COR-L47 (cell line): ENCODE measurements around the gene TMEM217.
A peak's percentile ranks its signal among the peaks of the same experiment; 100 is the strongest.
"Not testable (repeated sequence)": the region's sequence is repeated elsewhere in the genome, so short reads cannot be mapped to it uniquely, and the experiment has no call there.

ENCODE experiments used
- DNase-seq: peaks from one replicate; lab custom pipeline; 2025; lab: John Stamatoyannopoulos, UW

Gene TMEM217

DNA sequence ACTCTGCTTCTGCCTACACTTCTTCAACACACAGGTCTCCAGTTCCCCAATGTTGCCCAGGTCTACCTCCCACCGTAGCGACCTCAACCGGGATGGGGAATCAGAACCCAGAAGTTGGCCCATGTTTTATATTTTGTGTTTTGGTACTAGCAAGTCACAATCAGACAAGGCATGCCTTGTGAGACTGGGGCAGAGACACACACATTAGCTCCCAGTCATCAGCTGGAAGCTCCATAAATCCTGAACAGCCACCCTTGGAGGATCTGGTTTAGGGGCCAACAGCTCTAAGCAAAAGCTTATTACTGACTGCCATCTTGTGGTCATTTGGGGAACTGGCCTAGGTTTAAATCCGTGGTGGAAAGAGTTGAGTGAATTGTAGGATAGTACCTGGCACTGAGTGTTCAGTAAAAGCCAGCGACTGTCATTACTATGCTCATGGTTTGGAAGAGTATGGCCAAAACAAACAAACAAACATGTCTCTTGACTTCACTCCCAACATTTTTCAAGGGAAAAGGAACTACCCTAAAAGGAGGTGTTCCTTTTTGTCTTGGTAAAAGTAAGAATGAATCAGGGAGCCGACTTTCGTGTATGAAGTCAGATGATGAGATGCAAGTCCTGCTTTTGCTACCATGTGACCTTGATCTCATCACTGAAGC lies 47.5 kb downstream of the TMEM217 start:
- peak; percentile 78 for DNase-seq

DNA sequence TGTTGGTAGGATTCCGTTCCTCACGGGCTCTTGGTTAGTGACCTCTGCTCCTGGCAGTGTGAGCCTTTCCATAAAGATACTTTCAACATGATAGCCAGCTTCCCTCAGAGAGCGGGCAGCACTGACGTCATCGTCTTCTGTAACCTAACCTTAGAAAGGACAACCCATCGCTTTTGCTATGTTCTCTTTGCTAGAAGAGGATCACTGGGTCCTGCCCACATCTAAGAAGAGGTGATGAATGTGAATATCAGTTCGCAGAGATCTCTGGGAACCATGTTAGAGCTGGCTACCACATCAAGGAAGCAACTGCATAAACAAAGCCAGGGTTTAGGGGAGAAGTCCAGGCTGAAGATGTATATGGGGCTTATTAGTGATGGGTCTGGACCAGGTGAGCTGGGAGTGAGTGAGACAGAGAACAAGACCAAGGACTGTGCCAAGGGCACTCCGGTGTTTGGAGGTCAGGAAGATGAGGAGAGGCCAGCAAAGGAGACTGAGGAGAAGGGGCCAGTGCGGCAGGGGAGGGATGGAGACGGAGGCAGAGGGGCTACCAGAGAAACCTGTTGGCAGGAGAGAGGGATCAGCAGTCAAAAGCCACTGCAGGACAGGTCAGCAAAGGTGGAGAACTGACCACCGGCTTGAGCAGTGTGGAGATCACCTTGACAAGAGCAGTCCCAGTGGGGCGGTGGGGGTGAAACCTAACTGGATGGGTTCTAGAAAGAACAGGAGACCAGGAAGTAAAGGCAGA lies 48.3 kb downstream of the TMEM217 start:
- no peak for DNase-seq

DNA sequence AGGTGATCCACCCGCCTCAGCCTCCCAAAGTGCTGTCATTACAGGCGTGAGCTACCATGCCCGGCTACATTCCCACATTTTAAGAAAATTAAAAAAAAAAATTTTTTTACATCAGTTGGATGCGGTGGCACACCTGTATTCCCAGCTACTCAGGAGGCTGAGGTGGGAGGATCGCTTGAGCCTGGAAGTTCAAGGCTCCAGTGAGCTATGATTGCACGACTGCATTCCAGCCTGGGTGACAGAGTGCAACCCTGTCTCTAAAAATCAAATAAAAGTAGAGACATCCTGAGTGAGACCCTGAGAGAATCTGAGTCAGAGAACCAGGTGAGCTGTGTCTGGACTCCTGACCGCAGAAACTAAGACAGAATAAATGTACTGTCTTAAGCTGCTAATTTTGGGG lies 49.2 kb downstream of the TMEM217 start:
- DNase-seq = no peak

DNA sequence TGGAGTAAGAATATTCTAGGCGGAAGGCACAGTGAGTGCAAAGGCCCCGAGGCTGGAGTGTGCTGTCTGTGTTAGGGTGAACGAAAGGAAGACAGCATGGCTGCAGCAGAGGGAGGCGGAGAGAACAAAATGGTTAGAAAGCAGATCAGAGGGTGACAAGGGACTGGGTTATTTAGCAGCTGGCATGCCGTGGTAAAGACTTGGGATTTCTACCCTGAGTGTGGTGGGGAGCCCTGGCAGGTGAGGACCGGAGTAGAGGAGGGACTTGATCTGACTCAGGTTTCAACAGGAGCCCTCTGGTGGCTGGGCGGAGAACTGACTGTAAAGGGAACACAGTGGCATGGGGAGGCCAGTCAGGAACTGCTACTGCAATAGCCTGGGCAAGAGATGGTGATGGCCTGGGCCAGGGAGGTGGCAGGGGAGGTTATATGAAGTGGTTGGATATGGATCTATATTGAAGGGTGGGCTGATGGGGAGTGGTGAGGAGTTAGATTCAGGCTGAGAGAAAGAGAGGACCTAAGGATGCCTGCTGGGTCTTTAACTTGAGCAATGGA lies 50.0 kb downstream of the TMEM217 start:
- peak; percentile 75 for DNase-seq

DNA sequence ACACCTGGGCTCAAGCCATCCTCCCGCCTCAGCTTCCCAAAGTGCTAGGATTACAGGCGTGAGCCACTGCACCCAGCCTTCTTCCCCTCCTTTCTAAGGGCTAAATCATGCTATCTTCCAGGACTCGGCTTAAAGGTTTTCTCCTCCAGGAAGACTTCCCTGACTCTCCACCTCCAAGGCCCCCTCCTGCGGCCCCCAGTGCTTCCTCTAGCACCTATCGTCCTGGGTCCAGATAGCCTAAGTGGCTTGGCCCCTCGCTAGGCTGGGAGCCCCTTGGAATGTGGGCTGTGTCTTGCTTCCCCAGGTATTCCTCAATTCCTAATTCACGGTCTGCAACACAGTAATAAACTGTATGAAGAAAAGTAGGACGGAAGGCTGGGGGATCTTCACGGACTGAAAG lies 51.3 kb downstream of the TMEM217 start:
- DNase-seq = no peak

DNA sequence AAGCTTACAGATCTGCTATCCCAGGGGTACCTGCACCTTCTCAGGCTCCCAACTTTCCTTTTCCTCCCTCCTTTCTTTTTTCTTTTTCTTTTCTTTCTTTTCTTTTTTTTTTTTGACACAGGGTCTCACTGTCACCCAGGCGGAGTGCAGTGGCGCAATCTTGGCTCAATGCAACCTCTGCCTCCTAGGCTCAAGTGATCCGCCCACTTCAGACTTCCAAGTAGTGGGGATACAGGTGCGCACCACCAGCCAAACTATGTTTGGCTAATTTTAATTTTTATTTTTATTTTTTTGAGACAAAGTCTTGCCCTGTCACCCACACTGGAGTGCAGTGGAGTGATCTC lies 52.0 kb downstream of the TMEM217 start:
- no peak for DNase-seq

DNA sequence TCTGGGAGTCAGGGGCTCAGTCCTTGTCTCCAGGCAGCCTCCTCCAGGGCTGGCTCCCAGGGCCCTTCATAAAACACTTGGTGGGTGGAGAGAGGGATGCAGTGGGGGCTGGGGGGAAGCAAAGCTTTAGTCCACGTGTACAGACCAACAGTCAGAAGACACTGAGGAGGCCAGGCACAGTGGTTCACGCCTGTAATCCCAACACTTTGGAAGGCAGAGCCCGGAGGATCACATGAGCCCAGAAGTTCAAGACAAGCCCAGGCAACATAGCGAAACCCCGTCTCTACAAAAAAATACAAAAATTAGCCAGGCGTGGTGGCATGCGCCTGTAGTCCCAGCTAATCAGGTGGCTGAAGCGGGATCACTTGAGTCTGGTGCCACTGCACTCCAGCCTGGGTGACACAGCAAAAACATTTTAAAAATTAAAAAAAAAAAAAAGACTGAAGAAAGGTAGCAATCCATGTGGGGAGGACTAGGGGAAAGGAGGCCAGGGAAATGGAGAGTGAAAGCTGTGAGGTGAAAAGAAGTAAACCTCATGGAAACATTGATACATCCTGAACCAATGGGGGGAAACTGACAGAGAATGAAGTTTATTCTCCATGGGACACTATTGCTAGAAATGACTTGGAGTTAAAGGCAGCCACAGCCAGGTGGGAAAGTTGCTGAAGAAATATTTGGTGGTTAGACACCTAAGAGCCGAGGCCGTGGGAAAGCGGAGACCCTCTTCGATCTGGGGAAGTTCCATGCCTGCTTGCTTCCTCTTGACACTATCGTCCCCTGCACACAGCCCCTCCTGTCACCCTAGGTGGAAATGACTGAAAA lies 52.6 kb downstream of the TMEM217 start:
- no peak for DNase-seq

DNA sequence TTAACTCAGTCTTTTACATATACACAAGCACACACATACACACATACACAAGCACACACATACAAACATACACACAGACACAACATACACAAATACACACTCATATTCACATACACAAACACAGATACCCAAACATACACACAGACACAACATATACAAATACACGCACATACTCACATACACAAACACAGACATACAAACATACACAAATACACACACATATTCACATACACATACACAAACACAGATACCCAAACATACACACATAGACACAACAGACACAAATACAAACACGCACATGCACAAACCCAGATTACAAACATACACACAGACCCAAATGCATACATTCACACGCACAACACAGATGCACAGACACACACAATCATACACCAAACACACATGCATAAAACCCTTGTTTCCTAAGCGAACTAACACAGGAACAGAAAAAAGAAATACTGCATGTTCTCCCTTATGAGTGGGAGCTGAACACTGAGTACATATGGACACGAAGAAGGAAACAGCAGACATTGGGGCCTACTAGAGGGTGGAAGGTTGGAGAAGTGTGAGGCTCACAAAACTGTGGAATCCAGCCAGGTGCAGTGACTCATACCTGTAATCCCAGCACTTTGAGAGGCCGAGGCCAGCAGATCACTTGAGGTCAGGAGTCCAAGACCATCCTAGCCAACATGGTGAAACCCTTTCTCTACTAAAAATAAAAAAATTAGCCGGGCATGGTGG lies 53.8 kb downstream of the TMEM217 start:
- DNase-seq = no peak

DNA sequence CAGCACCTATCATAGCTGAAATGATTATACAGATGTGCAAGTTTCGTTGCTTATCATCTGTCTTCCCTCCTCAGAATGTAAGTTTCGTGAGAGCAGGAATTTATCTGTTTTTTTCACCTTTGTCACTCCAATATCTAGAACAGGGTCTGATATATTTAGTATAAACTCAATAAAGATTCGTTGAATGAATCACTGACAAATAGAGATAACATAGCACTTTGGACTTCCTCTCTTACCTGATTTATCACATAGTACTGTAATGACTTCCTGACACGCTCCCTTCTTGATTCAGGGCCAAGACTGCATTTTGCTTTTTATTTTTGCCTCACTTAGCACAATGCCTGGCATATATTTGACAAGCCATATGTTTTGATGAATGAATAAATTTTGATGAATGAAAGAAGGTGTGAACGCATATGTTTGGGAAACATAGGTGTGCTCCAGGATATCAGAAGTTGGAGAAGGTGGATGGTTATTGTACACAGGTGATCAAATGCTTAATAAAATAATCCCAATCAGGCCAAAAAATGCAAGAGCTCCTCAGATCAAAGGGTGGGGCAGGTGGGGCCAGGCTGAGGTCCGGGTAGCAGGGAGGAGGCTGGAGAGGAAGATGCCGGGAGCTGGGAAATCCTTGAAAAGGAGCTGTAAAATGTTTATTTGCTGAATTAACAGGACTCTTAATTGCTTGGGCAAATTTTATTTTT lies 55.0 kb downstream of the TMEM217 start:
- DNase-seq = no peak

DNA sequence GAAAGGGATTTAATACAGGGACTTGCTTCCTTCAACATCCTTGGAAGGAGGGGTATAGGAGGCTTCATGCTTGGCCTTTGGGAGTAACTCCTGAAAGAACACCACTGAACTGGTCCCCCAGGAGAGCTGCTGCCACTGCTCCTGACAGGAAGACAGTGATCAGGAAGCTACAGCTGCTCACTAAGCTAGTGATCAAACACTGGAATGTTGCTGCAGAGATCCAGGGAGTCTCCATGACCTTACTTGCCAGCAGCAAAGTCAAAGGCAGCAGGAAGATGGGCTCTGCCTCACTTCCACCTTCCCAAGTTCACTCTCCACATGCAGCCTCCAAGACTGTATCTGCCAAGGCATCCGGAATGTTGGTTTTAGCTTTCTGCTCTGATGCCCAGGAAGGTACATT lies 56.2 kb downstream of the TMEM217 start:
- DNase-seq = no peak

DNA sequence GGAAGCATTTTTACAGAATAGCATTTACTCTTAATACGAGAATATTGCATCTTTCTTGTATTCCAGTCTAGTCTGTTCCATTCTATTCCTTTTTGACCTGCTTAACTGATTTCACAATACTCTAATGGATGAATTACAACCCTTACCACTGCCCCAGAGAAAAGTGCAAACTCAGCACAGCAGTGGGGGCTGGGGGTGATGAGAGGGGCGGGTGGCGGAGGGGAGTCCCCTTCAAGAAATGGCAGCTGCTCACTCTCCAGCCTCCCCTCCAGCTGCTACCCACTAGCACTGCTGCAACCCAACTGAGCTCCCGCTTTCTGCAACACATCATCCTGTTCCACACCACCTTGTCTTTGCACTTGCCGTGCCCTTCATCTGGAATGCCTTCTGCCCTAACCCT lies 57.9 kb downstream of the TMEM217 start:
- DNase-seq = no peak

DNA sequence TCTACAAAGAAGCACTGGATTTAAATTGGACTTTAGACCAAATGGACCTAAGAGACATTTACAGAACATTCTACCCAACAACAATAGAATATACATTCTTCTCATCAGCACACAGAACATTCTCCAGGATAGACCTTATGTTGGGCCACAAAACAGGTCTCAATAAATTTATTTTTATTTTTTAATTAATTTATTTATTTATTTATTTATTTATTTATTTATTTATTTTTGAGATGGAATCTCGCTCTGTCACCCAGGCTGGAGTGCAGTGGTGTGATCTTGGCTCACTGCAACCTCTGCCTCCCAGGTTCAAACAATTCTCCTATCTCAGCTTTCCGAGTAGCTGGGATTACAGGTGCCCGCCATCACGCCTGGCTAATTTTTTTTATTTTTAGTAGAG lies 61.5 kb downstream of the TMEM217 start:
- DNase-seq = not testable (repeated sequence)

DNA sequence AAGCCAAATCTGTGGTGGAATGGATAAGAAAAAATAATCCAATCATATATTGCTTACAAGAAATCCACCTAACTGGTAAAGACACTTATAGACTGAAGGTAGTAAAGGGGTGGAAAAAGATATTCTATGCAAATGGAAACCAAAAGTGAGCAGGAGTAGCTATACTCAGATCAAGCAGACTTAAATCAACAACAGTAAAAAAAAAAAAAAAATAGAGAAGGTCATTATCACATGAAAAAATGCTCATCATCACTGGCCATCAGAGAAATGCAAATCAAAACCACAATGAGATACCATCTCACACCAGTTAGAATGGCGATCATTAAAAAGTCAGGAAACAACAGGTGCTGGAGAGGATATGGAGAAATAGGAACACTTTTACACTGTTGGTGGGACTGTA lies 63.1 kb downstream of the TMEM217 start:
- not testable (repeated sequence) for DNase-seq

DNA sequence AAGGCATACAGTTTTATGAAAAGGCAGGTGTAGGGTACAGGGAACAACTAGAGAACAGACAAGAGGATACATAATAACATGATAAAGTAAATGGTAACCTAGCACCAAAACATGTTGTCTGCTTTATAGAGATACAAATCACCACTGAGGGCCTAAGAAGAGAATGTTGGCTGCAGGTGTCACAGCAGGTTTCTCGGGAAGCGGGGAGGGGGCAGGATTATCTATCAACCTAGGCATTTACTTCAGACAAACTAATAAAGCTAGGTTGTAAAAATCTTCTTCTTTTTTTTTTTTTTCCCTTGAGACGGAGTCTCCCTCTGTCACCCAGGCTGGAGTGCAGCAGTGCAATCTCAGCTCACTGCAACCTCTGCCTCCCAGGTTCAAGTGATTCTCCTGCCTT lies 65.3 kb downstream of the TMEM217 start:
- peak; percentile 18 for DNase-seq

DNA sequence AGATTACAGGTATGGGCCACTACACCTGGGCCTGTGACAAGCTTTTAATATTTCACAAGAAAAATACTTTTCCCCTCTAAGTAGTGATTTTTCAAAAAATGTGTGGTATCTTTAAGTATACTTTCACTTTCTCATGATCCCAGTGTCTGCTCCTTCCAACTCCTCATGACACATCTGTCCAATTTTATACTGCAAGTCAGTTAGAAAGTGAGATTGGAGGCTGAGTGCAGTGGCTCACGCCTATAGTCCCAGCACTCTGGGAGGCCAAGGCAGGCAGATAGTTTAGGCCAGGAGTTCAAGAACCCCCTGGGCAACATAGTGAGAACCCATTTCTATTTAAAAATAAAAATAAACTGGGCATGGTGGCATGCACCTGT lies 67.8 kb downstream of the TMEM217 start:
- DNase-seq = no peak

DNA sequence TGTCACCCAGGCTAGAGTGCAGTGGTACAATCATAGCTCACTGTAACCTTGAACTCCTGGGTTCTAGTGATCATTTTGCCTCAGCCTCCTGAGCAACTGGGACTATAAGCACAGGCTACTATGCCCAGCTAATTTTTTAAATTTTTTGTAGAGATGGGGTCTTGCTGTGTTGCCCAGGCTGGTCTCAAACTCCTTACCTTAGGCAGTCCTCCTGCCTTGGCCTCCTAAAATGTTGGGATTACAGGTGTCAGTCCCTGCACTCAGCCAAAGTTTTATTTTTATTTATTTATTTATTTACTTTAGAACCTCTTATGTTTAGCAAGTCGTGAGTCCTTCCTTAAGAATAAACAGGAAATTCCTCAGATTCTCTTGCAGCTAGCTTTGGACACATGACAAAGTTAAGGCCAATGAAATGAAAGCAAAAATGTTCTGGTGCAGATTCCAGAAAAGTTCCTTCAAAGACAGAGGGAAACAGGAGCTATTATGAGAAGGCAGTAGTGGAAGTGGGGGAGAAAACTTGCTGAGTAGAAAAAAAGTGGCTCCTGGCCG lies 68.9 kb downstream of the TMEM217 start:
- no peak for DNase-seq

DNA sequence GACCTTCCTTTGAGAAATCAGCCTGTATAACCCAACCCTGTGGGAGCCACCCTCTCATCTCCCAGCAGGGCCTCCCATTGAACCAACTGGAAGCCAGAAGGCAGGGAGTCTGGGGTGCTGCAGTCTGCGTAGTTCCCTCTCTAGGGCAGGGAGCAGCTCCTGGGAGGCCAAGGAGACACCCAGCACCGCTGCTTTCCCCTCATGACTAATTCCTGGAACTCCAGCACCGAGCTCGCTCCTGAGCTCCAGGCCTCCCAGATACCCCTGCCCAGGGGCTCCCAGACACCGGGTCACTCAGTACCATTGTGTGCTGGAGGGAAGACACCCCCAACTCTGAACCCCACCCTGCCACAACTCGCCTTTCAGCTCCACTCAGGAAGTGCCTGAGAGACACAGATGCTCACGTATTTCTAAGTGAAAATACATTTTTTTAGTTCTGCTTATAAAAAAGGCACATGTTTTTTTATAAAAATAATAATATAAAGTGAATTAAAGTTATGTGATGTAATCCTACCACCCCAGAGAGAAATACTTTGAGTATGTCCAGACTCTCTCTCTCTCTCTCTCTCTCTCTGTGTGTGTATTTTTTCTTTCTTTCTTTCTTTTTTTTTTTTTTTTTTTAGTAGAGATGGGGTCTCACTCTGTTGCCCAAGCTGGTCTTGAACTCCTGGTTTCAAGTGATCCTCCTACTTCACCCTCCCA lies 70.5 kb downstream of the TMEM217 start:
- DNase-seq = no peak

DNA sequence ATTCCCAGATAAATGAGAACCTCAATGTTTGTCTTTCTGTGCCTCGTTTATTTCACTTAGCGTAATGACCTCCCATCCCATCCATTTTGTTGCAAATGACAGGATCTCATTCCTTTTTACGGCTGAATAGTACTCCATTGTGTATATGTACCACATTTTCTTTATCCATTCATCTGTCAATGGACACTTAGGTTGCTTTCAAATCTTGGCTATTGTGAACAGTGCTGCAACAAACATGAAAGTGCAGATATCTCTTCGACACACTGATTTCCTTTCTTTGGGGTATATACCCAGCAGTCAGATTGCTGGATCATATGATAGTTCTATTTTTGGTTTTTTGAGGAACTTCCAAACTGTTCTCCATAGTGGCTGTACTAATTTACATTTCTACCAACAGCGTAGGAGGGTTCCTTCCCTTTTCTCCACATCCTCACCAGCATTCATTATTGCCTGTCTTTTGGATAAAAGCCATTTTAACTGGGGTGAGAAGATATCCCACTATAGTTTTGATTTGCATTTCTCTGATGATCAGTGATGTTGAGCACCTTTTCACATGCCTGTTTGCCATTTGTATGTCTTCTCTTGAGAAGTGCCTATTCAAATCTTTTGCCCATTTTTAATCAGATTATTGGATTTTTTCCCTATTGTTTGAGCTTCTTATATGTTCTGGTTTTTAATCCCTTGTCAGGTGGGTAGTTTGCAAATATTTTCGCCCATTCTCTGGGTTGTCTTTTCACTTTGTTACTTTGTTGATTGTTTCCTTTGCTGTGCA lies 71.8 kb downstream of the TMEM217 start:
- DNase-seq = not testable (repeated sequence)

DNA sequence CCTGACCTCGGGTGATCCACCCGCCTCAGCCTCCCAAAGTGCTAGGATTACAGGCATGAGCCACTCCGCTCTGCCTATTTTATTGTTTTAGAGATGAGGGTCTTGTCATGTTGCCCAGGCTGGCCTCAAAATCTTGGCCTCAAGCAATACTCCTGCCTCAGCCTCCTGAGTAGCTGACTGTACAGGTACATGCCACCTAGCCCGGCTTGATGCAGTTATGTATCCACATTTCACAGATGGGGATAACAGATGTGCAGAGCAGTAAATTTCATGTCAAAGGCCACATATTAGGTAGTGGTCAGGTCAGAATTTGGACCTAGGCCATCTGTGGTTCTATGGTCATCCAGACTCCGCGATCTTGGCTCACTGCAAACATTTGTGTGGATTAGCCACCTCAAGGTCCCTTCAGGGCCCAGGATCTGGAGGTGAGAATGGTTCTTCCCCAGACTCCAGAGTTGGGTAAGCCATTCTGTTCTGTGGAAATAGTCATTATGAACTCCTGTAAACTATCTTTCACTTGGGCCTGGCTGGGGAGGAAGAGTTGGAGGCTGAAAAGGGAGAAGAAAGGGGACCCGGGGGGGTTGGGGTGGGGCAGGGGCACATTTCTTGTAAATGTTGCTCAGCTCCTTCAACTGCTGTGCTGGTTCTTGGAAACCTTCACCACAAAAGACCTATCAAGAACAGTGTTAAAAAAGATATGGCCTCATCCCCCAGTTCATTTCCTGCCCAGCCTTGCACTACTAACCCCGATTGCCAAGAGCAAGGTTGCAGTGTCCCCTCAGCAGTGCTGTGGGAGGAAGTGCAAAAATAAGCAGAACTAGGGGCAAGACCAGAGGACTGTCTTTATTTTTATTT lies 75.0 kb downstream of the TMEM217 start:
- no peak for DNase-seq
